ENCODE data around the gene RPL12.

Gene RPL12

GRCh38 chr9:127437497-127438264 lies 13.5 kb downstream of the RPL12 start:
- no peak for DNase-seq

GRCh38 chr9:127430415-127430814 lies 20.8 kb downstream of the RPL12 start:
- no peak for DNase-seq

GRCh38 chr9:127428348-127428747 lies 22.9 kb downstream of the RPL12 start:
- no peak for DNase-seq

- no peak for DNase-seq
These were observed 24.4 kb downstream of the RPL12 start for GRCh38 chr9:127426756-127427155.

- DNase-seq, result no peak
These were observed 26.6 kb downstream of the RPL12 start for GRCh38 chr9:127424676-127424999.

- DNase-seq, result peak; percentile 79
These were observed 27.1 kb downstream of the RPL12 start, which contains the start of gene ZNF79 for GRCh38 chr9:127423934-127424675. Gene ZNF79 (plus strand): TSS chr9:127424382. CDS start chr9:127424788, 406 bp downstream.

- no peak for DNase-seq
These were observed 27.7 kb downstream of the RPL12 start for GRCh38 chr9:127423476-127423933.

GRCh38 chr9:127422787-127423186 lies 28.4 kb downstream of the RPL12 start:
- no peak for DNase-seq

- no peak for DNase-seq
These were observed 28.9 kb downstream of the RPL12 start for GRCh38 chr9:127422133-127422782.

- DNase-seq, result no peak
These were observed 30.1 kb downstream of the RPL12 start for GRCh38 chr9:127421057-127421456.

- DNase-seq, result no peak
These were observed 31.9 kb downstream of the RPL12 start for GRCh38 chr9:127419348-127419747.

- no peak for DNase-seq
These were observed 33.2 kb downstream of the RPL12 start for GRCh38 chr9:127418037-127418471.

GRCh38 chr9:127417131-127418036 lies 33.8 kb downstream of the RPL12 start:
- no peak for DNase-seq

- no peak for DNase-seq
These were observed 35.5 kb downstream of the RPL12 start for GRCh38 chr9:127415657-127416056.

GRCh38 chr9:127415141-127415540 lies 36.1 kb downstream of the RPL12 start:
- DNase-seq, result no peak

GRCh38 chr9:127411122-127411521 lies 40.1 kb downstream of the RPL12 start:
- no peak for DNase-seq

- DNase-seq, result no peak
These were observed 43.7 kb downstream of the RPL12 start for GRCh38 chr9:127407492-127407843.

- DNase-seq, result no peak
These were observed 44.3 kb downstream of the RPL12 start for GRCh38 chr9:127406799-127407491.

- DNase-seq, result no peak
These were observed 45.7 kb downstream of the RPL12 start for GRCh38 chr9:127405344-127406125.

GRCh38 chr9:127404631-127405030 lies 46.6 kb downstream of the RPL12 start:
- no peak for DNase-seq

GRCh38 chr9:127403507-127404192 lies 47.6 kb downstream of the RPL12 start:
- DNase-seq, result no peak

Data from activated CD4-positive, alpha-beta T cell treated with anti-CD3 and anti-CD28 coated beads for 1 hour (primary cell).